Measurements from ENCODE around the gene PCIF1.
A peak's percentile ranks its signal among the peaks of the same experiment; 100 is the strongest.
"Not testable (repeated sequence)": the region's sequence is repeated elsewhere in the genome, so short reads cannot be mapped to it uniquely, and the experiment has no call there.

PCIF1 gene

DNA sequence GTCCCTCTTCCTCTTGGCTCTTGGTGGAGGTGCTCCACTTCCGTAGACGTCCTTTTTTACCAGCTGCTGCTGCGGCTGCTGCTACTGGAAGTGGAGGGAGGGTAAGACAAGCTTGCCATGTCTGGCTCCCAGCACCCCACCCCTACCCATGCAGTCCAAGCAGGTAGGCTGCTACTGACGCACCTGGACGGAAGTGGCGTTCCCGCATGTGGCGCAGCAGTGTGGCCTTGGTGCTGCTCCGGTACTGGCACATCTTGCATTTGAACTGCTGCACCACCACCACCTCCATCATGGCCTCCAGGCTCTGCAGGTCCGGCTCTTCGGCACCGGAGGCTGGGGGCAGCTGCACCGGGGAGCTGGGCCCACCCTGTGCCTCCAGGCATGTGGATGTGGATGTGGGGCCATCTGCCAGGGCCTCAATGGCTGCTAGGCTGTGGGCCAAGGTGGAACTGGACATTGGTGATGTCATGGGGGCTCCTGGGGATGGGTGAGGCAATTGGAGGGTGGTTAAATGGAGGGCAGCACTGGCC lies 33.1 kb downstream of the PCIF1 start:
- DNase-seq (ENCODE audit: low spot score): no peak

- no peak for DNase-seq (ENCODE audit: low spot score)
These were observed 33.7 kb downstream of the PCIF1 start for GRCh38 chr20:45968081-45968671.

- DNase-seq (ENCODE audit: low spot score): no peak
These were observed 34.6 kb downstream of the PCIF1 start for GRCh38 chr20:45968801-45969711.

- peak; percentile 92 for DNase-seq (ENCODE audit: low spot score)
These were observed 35.5 kb downstream of the PCIF1 start for GRCh38 chr20:45969712-45970634.

- DNase-seq (ENCODE audit: low spot score): no peak
These were observed 36.4 kb downstream of the PCIF1 start for GRCh38 chr20:45970646-45971424.

DNA sequence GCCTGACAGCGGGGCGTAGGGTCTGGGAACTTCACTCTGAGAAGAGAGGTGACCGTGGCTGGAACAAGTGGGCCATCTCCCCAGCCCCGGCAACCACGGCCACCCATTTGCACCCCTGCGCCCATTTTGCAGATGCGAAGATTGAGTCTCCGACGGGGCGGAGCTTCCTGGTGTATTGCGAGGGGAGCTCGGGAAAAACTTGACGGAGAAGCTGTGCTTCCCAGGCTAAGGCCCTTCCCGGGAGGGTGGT lies 36.9 kb downstream of the PCIF1 start:
- DNase-seq (ENCODE audit: low spot score): no peak

DNA sequence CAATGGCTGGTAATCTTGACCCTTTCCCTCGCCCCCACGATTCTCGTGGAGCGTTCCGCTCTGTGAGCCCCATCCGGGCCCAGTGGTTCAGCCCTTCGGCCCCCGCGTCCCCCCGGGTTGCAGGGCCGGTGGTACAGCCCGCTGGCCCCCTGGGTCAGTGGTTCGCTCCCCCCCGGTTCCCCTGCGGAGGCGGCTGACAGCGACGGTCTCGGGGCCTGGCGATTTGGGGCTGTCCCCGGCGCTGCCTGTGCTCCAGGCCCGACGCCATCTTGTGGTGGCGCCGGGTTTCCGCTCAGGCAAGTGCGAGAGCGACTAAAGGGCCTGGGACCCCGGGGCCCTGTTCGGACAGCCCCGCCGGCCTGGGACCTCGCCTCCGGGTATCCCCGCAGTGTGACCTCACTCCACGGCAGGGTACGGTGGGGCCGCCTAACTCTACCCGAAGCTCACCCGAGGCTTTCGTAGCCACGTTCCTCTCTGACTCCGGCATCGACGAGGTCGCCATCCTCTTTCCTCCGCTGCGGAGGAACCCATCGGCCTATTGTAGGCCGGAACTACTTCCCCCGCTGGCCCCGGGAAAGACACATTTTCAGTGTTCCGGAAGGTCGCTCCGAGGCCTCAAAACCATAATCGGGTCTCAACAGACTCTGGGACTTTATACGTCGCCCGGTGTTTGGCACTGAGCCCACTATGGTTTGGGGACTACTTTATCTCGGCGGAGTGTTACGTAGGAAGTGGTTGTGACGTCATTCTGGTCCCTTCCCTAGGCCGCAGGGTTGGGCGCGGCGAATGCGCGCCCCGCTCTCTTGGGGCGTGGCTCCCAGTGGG lies 37.4 kb downstream of the PCIF1 start, which contains the start of gene ZNF335:
Gene ZNF335, minus strand, starts transcription at position 529 of the 825 bp plus-strand sequence. CDS start 793 bp downstream, outside the sequence.
- DNase-seq (ENCODE audit: low spot score): peak; percentile 97

- no peak for DNase-seq (ENCODE audit: low spot score)
These were observed 38.2 kb downstream of the PCIF1 start for GRCh38 chr20:45972500-45973183.

DNA sequence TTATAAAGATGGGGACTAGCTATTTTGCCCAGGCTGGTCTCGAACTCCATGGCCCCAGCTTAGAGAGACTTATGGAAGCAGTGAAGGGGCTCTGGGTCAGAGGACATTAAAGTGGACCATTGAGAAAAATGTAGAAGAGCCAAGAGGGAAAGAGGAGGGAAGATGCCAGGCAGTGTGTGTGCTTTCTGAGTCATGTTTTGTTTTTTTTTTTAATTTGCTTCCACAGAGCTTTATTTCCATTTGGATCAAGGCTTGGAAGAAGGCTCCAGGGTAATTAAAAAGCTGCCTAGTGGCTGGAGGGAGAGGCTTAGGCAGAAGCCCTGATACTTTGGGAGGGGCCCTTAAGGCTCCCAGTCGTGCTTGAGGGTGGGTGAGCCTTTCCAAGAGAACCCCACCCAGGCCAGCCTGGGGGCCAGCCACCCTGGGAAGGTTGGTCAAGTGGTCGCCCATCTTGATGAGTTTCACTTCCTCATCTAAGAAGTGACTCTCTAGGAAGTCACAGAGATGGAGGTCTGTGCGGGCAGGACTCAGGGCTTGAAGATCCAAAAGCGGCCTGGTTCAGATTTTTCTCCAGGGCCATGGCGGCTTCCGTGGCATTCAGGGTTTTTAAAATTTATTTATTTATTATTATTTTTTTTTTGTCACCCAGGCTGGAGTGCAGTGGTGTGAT lies 40.5 kb downstream of the PCIF1 start:
- no peak for DNase-seq (ENCODE audit: low spot score)

- no peak for DNase-seq (ENCODE audit: low spot score)
These were observed 41.2 kb downstream of the PCIF1 start for GRCh38 chr20:45975686-45976085.

- no peak for DNase-seq (ENCODE audit: low spot score)
These were observed 41.6 kb downstream of the PCIF1 start for GRCh38 chr20:45976086-45976485.

DNA sequence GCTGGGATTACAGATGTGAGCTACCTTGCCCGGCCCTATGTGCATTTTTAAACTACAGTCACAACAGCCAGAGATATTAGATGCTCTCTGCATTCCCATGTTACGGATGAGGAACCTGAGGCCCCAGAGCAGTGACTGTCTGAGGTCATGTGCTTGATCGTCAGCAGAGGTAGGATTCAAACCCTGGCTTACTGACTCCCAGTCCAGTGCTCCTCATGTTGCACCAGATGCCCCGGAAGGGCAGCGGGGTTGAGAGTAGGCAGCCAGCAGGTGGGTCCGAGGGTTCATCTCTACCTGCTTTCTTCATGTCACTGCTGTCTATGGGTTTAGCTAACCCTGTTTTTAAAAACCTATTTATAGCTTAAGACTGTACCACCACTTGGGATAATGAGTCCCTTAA lies 46.8 kb downstream of the PCIF1 start:
- DNase-seq (ENCODE audit: low spot score): no peak

DNA sequence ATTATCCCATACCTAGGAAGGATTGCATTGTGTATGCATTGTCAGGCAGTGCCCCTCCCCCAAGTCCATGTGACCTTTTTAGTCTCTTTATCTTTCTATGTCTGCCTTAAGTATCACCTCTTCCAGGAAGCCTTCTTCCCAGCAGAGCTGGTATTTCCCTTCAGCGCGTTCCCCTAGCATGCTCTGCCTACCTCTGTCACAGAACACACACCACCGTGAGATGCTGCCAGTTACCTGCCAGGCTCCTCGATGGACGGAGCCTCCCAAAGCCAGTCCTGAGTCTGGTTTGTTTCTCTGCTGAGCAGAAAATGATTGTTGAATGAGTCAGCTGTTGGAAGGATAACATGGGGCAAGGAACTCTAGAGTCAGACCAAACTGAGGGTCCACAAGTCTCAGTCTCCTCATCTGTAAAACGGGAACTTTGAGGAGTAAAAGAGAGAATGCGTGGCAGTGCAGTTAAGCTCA lies 48.8 kb downstream of the PCIF1 start:
- no peak for DNase-seq (ENCODE audit: low spot score)

DNA sequence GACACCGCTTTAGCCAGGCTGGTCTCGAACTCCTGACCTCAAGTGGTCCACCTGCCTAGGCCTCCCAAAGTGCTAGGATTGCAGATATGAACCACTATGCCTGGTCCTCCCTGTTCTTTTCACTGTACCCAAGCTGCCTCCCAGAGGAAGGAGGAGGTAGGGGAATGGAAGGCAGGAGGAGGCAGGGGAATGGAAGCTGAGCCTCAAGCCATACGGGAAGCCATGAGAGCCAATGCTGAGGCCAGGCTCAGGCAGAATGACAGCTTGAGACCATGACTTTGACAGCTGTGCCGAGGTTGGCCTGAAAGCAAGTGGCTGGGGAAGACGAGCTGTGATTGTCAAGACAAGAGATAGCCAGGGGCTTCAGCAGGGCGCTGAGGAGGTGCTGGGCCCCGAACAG lies 51.1 kb downstream of the PCIF1 start:
- DNase-seq (ENCODE audit: low spot score): no peak

GRCh38 chr20:45987108-45987780 lies 52.8 kb downstream of the PCIF1 start:
- DNase-seq (ENCODE audit: low spot score): peak; percentile 85

- DNase-seq (ENCODE audit: low spot score): not testable (repeated sequence)
These were observed 54.3 kb downstream of the PCIF1 start for GRCh38 chr20:45988830-45989229.

DNA sequence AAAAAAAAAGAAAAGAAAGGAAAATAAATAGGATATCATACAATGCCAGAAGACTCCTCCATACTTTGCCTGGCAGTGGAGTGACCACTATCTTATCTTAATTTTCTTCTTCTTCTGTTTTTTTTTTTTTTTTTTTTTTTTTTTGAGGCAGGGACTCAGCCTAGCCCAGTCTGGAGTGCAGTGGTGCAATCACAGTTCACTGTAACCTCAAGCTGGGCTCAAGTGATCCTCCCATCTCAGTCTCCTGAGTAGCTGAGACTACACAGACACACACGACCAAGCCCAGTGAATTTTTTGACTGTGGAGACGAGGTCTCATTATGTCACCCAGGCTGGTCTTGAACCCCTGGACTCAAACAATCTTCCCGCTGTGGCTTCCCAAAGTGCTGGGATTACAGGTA lies 57.1 kb downstream of the PCIF1 start:
- no peak for DNase-seq (ENCODE audit: low spot score)

DNA sequence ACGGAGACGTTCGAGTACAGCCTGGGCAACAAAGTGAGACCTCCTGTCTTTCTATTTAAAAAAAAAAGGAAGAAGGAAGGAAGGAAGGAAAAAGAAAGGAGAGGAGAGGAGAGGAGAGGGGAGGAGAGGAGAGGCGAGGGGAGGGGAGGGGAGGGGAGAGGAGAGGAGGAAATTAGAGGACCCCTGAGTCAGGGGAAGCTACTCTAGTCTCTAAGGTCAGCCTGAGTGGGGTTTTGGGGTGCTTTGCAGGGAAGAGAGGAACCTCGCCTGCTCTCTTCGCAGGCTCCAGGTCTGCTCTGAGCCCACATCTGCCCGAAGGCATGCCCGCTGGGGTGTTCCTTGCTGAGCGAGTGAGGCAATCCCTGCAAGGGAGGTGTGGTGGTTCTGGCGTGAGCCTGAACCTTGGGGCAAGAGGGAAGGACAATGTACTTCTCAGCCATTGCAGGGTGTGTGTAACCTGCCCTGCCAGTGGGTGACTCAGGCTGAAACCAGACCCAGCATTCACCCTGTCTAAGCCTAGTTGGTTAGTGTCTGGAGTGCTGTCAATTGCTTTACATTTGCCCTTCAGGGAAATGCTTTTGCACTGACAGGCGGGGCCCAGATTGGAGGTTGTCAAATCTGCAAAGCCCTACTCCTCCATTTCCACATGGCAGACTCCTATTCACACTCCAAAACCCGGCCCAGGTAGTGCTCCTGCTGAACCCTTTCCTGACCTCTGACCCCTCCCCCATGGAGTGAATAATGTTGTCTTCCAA lies 58.9 kb downstream of the PCIF1 start:
- no peak for DNase-seq (ENCODE audit: low spot score)

Measured in HuH-7 (cell line).